ENCODE measurements around the gene IFNB1. TPM values are rescaled to one million over a fixed set of nuclear protein-coding genes. Genes with fewer than 3 reads are reported as not detected.

Gene IFNB1
- total RNA-seq, 4 donors from 2014 or later: not detected

- DNase-seq (ENCODE audit: extremely low spot score): no peak
- TF ChIP-seq EP300 (IDR thresholded peaks at IDR 0.05) (no peak), POLR2A (IDR thresholded peaks at IDR 0.05; ENCODE audit: low read depth) (no peak), POLR2AphosphoS5 (IDR thresholded peaks at IDR 0.05) (peak; percentile 38 to 39), CTCF (IDR thresholded peaks at IDR 0.05) (peak in 1 of 3 experiments; percentile 11)
- H3K4me3 ChIP-seq: peak within 1 kb of the TSS; percentile 73 to 78 (median 74)
- peaks cover 11 to 54% (median 46%) of the 10 kb centered on the region in 4 donors for H3K4me1 ChIP-seq
- intact Hi-C loops (cut with DNase I): no loop called here
- H3K36me3 ChIP-seq: no peaks in the 10 kb centered on the region
- H3K9me3 ChIP-seq: no peaks in the 10 kb centered on the region
- no peaks in the 10 kb centered on the region for H3K27me3 ChIP-seq
- 9% methylated on average over 20 of the region's 46 CpGs for WGBS
- H3K27ac ChIP-seq (replicated peaks in 1 of 4): peak within 1 kb of the TSS; percentile 88 to 92 (median 91)
Measured at GRCh38 chr9:21031091-21031807, 46.5 kb downstream of the IFNB1 start, which contains the start of gene HACD4. Gene HACD4 (minus strand): TSS chr9:21031640. CDS start chr9:21031590, 50 bp downstream.

- Histone ChIP-seq H3K4me3 (peak overlapping the region; percentile 73 to 78 (median 74)), H3K27ac (replicated peaks in 1 of 4) (peak overlapping the region; percentile 88 to 92 (median 91)), H3K27me3 (no peaks in the 10 kb centered on the region), H3K36me3 (peaks cover 0 to 3% (median 0%) of the 10 kb centered on the region in 4 donors), H3K4me1 (peaks cover 11 to 56% (median 47%) of the 10 kb centered on the region in 4 donors), H3K9me3 (no peaks in the 10 kb centered on the region)
- 67% methylated on average over 5 of the region's 5 CpGs for WGBS
- intact Hi-C loops (cut with DNase I): no loop called here
- TF ChIP-seq POLR2A (IDR thresholded peaks at IDR 0.05; ENCODE audit: low read depth) (no peak), POLR2AphosphoS5 (IDR thresholded peaks at IDR 0.05) (peak in 1 of 2 donors; percentile 41)
- DNase-seq (ENCODE audit: extremely low spot score): no peak
Measured at GRCh38 chr9:21030389-21031035, 47.2 kb downstream of the IFNB1 start.

GRCh38 chr9:21029661-21030060 lies 48.1 kb downstream of the IFNB1 start:
- DNase-seq (ENCODE audit: extremely low spot score): no peak
- WGBS: 71% methylated on average over 8 of the region's 8 CpGs
- H3K27me3 ChIP-seq: no peaks in the 10 kb centered on the region
- peak overlapping the region; percentile 88 to 92 (median 91) for H3K27ac ChIP-seq (replicated peaks in 1 of 4)
- intact Hi-C loops (cut with DNase I): no loop called here
- TF ChIP-seq EP300 (IDR thresholded peaks at IDR 0.05) (no peak), CTCF (IDR thresholded peaks at IDR 0.05) (no peak), POLR2A (IDR thresholded peaks at IDR 0.05; ENCODE audit: low read depth) (no peak), POLR2AphosphoS5 (IDR thresholded peaks at IDR 0.05) (no peak)
- peaks cover 0 to 3% (median 0%) of the 10 kb centered on the region in 4 donors for H3K36me3 ChIP-seq
- no peak overlapping the region for H3K4me3 ChIP-seq
- H3K9me3 ChIP-seq: no peaks in the 10 kb centered on the region
- H3K4me1 ChIP-seq: peaks cover 11 to 56% (median 47%) of the 10 kb centered on the region in 4 donors

GRCh38 chr9:21028466-21028865 lies 49.3 kb downstream of the IFNB1 start:
- WGBS: 36% methylated on average over 3 of the region's 3 CpGs
- Histone ChIP-seq H3K4me1 (peaks cover 11 to 56% (median 47%) of the 10 kb centered on the region in 4 donors), H3K9me3 (no peaks in the 10 kb centered on the region), H3K36me3 (peaks cover 0 to 3% (median 0%) of the 10 kb centered on the region in 4 donors), H3K27me3 (no peaks in the 10 kb centered on the region), H3K4me3 (no peak overlapping the region), H3K27ac (replicated peaks in 1 of 4) (peak overlapping the region; percentile 29 to 91 (median 46))
- TF ChIP-seq POLR2A (IDR thresholded peaks at IDR 0.05; ENCODE audit: low read depth) (no peak), POLR2AphosphoS5 (IDR thresholded peaks at IDR 0.05) (no peak), EP300 (IDR thresholded peaks at IDR 0.05) (no peak), CTCF (IDR thresholded peaks at IDR 0.05) (no peak)
- intact Hi-C loops (cut with DNase I): no loop called here
- no peak for DNase-seq (ENCODE audit: extremely low spot score)

GRCh38 chr9:21027295-21027694 lies 50.4 kb downstream of the IFNB1 start:
- WGBS: 66% methylated on average over 4 of the region's 4 CpGs
- H3K4me1 ChIP-seq: peaks cover 11 to 56% (median 47%) of the 10 kb centered on the region in 4 donors
- TF ChIP-seq POLR2AphosphoS5 (IDR thresholded peaks at IDR 0.05) (peak in 1 of 2 donors; percentile 19), EP300 (IDR thresholded peaks at IDR 0.05) (no peak)
- no peak overlapping the region for H3K4me3 ChIP-seq
- H3K27ac ChIP-seq (replicated peaks in 1 of 4): peak overlapping the region; percentile 27 to 91 (median 52)
- peaks cover 0 to 3% (median 0%) of the 10 kb centered on the region in 4 donors for H3K36me3 ChIP-seq
- intact Hi-C loops (cut with DNase I): no loop called here
- no peak for DNase-seq (ENCODE audit: extremely low spot score)
- no peaks in the 10 kb centered on the region for H3K9me3 ChIP-seq
- no peaks in the 10 kb centered on the region for H3K27me3 ChIP-seq

Small RNA genes lying within 50 kb of the gene (small RNA-seq; reads per million reads assigned to genes)
- 0 reads per million in 3 donors for gene IFNWP4

Other genes with a start within 250 kb of the IFNB1 start
- gene HACD4, start 46.3 kb downstream of the IFNB1 start, total RNA-seq: 10 to 100 TPM; 13.8 to 25.0 (median 17.9) TPM
- not detected for gene IFNW1, start 63.9 kb upstream of the IFNB1 start, total RNA-seq
- not detected for gene IFNA21, start 88.7 kb upstream of the IFNB1 start, total RNA-seq
- gene IFNA4, start 109.6 kb upstream of the IFNB1 start, total RNA-seq: not detected
- not detected for gene IFNA7, start 124.3 kb upstream of the IFNB1 start, total RNA-seq
- gene IFNA10, start 129.2 kb upstream of the IFNB1 start, total RNA-seq: not detected
- not detected for gene IFNA16, start 139.4 kb upstream of the IFNB1 start, total RNA-seq
- gene IFNA17, start 150.3 kb upstream of the IFNB1 start, total RNA-seq: not detected
- not detected for gene IFNA14, start 162.1 kb upstream of the IFNB1 start, total RNA-seq
- gene IFNA5, start 227.4 kb upstream of the IFNB1 start, total RNA-seq: not detected

Data from esophagus muscularis mucosa (tissue), 4 donors.